ENCODE measurements around the gene BOC.

DNA sequence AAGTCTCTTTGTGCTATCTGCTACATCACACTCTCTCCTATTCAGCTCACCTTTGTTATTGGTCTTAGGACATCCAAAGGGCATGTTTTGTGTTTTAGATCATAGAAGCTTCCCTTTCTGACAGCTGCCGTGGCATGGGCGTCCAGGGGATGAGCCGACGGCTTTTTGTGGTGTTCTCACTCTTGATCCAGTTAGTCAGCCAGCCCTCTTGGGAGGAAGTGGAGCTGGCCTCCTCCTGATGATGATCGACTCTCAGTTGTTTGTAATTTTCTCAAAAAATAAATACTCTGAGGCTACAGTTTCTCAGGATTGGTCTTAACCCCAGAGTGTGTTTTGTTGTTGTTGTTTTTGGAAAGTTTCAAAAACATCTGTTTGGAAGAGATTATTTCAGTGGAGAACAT is 34.4 kb downstream of the BOC start:
- TF ChIP-seq, protein P1, sequence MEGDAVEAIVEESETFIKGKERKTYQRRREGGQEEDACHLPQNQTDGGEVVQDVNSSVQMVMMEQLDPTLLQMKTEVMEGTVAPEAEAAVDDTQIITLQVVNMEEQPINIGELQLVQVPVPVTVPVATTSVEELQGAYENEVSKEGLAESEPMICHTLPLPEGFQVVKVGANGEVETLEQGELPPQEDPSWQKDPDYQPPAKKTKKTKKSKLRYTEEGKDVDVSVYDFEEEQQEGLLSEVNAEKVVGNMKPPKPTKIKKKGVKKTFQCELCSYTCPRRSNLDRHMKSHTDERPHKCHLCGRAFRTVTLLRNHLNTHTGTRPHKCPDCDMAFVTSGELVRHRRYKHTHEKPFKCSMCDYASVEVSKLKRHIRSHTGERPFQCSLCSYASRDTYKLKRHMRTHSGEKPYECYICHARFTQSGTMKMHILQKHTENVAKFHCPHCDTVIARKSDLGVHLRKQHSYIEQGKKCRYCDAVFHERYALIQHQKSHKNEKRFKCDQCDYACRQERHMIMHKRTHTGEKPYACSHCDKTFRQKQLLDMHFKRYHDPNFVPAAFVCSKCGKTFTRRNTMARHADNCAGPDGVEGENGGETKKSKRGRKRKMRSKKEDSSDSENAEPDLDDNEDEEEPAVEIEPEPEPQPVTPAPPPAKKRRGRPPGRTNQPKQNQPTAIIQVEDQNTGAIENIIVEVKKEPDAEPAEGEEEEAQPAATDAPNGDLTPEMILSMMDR (IDR thresholded peaks at IDR 0.05): no peak
- no peak for TF ChIP-seq POLR2AphosphoS5 (IDR thresholded peaks at IDR 0.05; ENCODE audit: insufficient read depth in 1 of 2, low read depth in 1 of 2)
